ENCODE data around the gene PRPF31.

DNA sequence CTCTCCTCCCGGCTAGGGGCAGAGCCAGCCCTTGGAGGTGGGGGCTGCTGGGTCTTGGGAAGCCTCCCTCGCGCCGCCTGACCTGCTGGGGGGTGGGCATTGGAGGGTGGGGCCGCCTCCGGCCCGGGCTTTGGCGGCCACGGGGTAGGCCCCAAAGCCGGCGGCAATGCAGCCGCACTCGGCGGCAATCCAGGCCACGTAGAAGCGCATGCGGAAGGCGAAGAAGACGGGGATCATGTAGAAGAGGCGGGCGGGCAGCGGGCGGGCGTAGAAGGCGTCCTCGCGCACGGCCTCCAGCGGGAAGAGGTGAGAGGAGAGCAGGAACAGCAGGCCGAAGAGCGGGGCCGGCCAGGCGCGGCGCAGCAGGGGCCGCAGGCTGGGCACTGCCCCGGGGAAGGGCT lies 65.1 kb downstream of the PRPF31 start:
- TF ChIP-seq POLR2AphosphoS5 (IDR thresholded peaks at IDR 0.05) (no peak), POLR2A (IDR thresholded peaks at IDR 0.05) (no peak)
- TF ChIP-seq, protein P1, sequence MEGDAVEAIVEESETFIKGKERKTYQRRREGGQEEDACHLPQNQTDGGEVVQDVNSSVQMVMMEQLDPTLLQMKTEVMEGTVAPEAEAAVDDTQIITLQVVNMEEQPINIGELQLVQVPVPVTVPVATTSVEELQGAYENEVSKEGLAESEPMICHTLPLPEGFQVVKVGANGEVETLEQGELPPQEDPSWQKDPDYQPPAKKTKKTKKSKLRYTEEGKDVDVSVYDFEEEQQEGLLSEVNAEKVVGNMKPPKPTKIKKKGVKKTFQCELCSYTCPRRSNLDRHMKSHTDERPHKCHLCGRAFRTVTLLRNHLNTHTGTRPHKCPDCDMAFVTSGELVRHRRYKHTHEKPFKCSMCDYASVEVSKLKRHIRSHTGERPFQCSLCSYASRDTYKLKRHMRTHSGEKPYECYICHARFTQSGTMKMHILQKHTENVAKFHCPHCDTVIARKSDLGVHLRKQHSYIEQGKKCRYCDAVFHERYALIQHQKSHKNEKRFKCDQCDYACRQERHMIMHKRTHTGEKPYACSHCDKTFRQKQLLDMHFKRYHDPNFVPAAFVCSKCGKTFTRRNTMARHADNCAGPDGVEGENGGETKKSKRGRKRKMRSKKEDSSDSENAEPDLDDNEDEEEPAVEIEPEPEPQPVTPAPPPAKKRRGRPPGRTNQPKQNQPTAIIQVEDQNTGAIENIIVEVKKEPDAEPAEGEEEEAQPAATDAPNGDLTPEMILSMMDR (IDR thresholded peaks at IDR 0.05): no peak
